Neural crest cell (in vitro differentiated cells): ENCODE data around the gene HMGXB4. TPM values are rescaled to one million over a fixed set of nuclear protein-coding genes. Genes with fewer than 3 reads are reported as not detected.

Experiments
- DNase-seq: peaks from one replicate; pipeline ENCODE4 v3.0.0; 2021; ENCODE audit warnings: low read depth, mixed read lengths, low spot score
- H3K27ac Mint-ChIP-seq: one replicate; pipeline ENCODE4 v1.8.0; 2021; ENCODE audit warnings: mild to moderate bottlenecking, mixed read lengths; ENCODE audit not compliant: unreplicated experiment
- H3K27me3 Mint-ChIP-seq: 2 replicates; pipeline ENCODE4 v1.8.0; 2021; ENCODE audit warnings: low read depth, mild to moderate bottlenecking, mixed read lengths
- H3K36me3 Mint-ChIP-seq: 2 replicates; pipeline ENCODE4 v1.8.0; 2021; ENCODE audit warnings: low read depth, mild to moderate bottlenecking, mixed read lengths
- H3K4me1 Mint-ChIP-seq: 2 replicates; pipeline ENCODE4 v1.8.0; 2021; ENCODE audit warnings: mixed read lengths
- H3K4me3 Mint-ChIP-seq: one replicate; pipeline ENCODE4 v1.8.0; 2021; ENCODE audit warnings: mild to moderate bottlenecking, mixed read lengths
- H3K9me3 Mint-ChIP-seq: 2 replicates; pipeline ENCODE4 v1.8.0; 2021; ENCODE audit warnings: mixed read lengths
- total RNA-seq: library from RNA; stranded (reverse); gene quantifications from 2 replicates; pipeline ENCODE4 v1.2.1, GENCODE V29; 2021
- TF ChIP-seq, protein P1 (sequence below): fragments of 200-600 bp; sonication (generic); conservative IDR thresholded peaks from 2 replicates; pipeline ENCODE4 v1.5.0; 2021; ENCODE audit warnings: antibody characterized with exemption, mild to moderate bottlenecking

The HMGXB4 gene
- total RNA-seq, 1 donor from 2014 or later = 44.7 TPM

DNA sequence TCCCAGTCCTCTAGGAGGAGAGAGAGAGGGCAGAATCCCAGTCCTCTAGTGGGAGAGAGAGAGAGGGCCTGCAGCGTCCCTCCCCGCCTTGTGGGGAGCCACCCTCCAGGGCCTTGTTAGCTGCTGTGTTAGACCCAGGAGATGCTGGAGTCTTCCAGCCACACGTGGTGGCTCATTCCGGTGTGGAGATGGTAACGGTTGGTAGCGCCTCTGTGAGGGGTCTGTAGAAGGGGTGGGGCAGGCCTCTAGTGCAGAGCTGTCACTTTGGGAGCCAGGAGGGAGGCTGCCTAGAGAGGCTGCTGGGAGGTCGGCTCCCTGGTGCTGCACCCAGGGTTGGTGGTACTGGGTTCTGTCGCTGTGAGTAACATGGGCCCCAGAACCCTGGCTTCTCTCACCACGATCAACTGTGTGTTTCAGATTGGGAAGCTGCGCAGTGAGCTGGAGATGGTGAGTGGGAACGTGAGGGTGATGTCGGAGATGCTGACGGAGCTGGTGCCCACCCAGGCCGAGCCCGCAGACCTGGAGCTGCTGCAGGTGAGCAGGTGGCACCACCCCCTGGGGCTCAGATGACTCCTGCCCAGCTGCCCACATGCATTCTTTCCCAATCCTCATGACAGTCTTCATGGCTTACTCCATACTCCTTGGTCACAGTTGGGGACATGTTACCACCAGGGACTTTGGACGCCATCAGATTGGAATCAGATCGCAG lies 69.7 kb downstream of the HMGXB4 start:
- no peaks in the 10 kb centered on the region for H3K36me3 Mint-ChIP-seq
- no peaks in the 10 kb centered on the region for H3K27me3 Mint-ChIP-seq
- H3K27ac Mint-ChIP-seq = no peak overlapping the region
- no peaks in the 10 kb centered on the region for H3K9me3 Mint-ChIP-seq
- H3K4me3 Mint-ChIP-seq = no peak overlapping the region
- TF ChIP-seq, protein P1, sequence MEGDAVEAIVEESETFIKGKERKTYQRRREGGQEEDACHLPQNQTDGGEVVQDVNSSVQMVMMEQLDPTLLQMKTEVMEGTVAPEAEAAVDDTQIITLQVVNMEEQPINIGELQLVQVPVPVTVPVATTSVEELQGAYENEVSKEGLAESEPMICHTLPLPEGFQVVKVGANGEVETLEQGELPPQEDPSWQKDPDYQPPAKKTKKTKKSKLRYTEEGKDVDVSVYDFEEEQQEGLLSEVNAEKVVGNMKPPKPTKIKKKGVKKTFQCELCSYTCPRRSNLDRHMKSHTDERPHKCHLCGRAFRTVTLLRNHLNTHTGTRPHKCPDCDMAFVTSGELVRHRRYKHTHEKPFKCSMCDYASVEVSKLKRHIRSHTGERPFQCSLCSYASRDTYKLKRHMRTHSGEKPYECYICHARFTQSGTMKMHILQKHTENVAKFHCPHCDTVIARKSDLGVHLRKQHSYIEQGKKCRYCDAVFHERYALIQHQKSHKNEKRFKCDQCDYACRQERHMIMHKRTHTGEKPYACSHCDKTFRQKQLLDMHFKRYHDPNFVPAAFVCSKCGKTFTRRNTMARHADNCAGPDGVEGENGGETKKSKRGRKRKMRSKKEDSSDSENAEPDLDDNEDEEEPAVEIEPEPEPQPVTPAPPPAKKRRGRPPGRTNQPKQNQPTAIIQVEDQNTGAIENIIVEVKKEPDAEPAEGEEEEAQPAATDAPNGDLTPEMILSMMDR = no peak
- DNase-seq = no peak
- H3K4me1 Mint-ChIP-seq = no peaks in the 10 kb centered on the region

DNA sequence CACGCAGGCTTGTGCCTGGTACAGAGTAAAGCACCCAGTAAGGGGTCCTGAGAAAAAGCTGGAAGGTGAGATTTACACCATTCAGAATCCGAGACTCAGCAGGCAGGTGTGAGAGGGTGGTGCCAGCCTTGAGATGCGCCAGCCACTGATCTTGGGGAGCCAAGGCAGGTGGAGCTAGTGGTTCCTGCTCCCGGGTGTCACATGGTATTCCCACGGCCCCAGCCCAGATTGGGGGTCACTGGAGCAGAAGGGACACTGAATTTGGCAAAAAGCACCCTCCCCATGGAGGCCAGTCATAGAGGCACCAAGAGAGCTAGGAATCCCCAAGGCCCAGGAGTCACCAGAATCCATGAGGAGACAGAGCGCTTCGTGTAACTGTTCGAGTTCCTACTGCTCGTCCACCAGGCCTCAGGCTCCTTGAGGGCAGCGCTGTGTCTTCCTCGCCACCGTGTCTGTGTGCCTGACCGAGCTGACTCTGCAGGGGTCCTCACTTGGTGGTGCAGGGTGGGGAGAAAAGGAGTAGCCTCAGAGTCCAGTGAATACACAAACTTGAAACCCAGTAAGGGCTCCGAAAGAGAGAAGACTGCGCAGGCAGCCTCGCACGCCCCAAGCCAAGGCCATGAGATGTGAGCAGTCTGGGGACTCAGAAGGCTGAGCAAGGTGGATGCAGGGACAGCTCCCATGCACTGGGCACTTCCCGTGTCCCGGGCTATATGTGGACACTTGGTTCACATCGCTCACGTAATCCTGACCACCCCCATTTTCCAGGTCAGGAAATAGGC lies 70.6 kb downstream of the HMGXB4 start:
- Mint-ChIP-seq H3K4me3 (no peak overlapping the region), H3K4me1 (no peaks in the 10 kb centered on the region), H3K9me3 (no peaks in the 10 kb centered on the region), H3K36me3 (no peaks in the 10 kb centered on the region), H3K27ac (no peak overlapping the region), H3K27me3 (no peaks in the 10 kb centered on the region)
- TF ChIP-seq, protein P1 = no peak
- no peak for DNase-seq

DNA sequence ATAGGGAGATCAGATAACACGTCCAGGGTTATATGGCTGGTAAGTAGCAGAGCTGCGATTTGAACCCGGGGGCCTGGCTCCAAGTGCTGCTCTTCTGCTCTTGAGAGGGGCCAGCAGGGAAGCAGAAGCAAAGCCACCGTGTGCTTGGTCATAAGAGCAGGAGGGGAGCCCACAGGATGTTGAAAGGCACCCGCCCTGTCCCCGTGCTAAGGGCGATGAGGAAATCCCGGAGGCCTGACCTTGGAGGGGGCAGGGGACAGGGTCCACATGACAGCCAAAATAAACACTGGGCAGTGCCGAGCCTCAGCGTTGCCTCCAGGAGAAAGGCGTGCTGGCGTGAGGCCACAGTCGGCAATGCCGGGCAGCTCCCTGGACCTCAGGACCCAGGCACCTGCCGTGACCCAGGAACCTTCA lies 71.2 kb downstream of the HMGXB4 start:
- no peak for DNase-seq
- no peak overlapping the region for H3K4me3 Mint-ChIP-seq
- H3K36me3 Mint-ChIP-seq = no peaks in the 10 kb centered on the region
- no peaks in the 10 kb centered on the region for H3K9me3 Mint-ChIP-seq
- no peak overlapping the region for H3K27ac Mint-ChIP-seq
- H3K27me3 Mint-ChIP-seq = no peaks in the 10 kb centered on the region
- TF ChIP-seq, protein P1 = no peak
- H3K4me1 Mint-ChIP-seq = no peaks in the 10 kb centered on the region

DNA sequence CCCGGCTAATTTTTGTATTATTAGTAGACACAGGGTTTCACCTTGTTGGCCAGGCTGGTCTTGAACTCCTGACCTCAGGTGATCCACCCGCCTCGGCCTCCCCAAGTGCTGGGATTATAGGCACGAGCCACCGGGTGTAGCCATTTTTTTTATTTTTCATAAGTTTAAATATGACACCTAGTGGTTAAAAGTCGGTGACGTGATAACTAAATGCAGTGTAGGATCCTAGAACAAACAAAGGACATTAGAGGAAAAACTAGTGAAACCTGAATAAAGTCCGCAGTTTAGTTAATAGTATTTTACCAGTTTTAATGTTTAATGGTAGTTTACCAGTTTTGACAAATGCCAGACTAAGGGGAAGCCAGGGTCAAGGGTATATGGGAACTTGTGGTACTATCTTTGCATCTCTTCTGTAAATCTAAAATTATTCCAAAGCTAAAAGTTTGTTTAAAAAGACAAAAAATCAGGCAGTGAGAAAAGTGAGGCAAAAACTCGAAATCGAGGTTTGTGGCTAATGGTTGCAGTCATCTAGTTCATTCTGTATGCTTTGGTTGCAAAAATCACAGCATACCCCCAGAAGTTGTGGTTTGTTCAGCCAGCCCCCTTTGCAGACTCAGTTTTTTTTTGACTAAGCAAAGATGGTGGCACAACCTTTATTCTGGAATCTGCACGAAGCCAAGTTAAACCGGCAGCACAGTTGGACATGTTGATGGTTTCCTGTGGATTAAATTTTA lies 72.0 kb downstream of the HMGXB4 start:
- no peak for DNase-seq
- Mint-ChIP-seq H3K27ac (no peak overlapping the region), H3K9me3 (no peaks in the 10 kb centered on the region), H3K4me1 (no peaks in the 10 kb centered on the region), H3K4me3 (no peak overlapping the region), H3K36me3 (no peaks in the 10 kb centered on the region), H3K27me3 (no peaks in the 10 kb centered on the region)
- TF ChIP-seq, protein P1 = peak; percentile 15

- Mint-ChIP-seq H3K9me3 (no peaks in the 10 kb centered on the region), H3K4me3 (no peak overlapping the region), H3K27me3 (no peaks in the 10 kb centered on the region), H3K4me1 (no peaks in the 10 kb centered on the region), H3K36me3 (no peaks in the 10 kb centered on the region), H3K27ac (no peak overlapping the region)
- no peak for DNase-seq
- TF ChIP-seq, protein P1 = no peak
Measured at GRCh38 chr22:35330258-35330861, 73.1 kb downstream of the HMGXB4 start.
